NOMO-1 treated with DMSO at 0.1 percent for 48 hours (cell line): ENCODE results near the gene LRRFIP2.

Source experiments
- DNase-seq: peaks from one replicate; lab custom pipeline; 2025; ENCODE audit not compliant: unreplicated experiment; lab: John Stamatoyannopoulos, UW

LRRFIP2 gene

GRCh38 chr3:37118163-37118562 lies 56.2 kb downstream of the LRRFIP2 start:
- DNase-seq, result no peak

DNA sequence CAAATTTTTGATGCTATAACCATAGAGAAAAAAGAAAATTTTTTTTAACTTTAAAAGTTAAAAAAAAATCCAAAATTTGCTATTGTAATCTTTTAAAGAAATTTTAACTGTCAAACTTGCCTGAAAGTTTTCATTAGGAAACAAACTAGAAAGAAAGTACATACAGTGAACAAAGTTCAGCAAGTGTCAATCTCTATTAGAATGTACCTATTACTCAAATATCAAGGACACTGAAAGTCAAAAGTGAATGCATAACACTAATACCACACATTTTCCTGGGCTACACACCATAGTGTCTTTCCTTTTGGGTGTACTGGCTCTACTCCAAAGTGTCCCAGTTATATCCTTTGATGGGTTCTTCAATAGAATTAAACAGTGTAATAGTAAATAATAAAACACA lies 56.8 kb downstream of the LRRFIP2 start:
- no peak for DNase-seq

DNA sequence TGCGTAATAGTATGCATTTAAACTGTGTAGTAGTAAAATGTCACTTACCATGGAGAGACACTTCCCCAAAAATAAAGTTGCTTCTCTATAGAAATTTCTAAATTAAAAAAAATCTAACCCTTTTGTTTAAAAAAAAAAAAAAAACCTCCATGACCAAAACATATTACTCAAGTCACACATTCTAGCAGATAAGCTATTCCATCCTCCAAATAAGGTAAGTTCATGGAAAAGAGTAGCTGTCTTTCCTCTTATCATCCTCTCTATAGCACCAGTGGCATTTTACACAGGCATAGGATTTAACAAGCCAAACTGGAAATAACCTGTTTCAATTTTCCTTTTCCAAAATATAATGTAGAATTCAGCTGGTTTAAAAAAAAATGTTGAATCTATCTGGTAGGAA lies 57.4 kb downstream of the LRRFIP2 start:
- DNase-seq, result no peak

GRCh38 chr3:37115446-37115845 lies 58.9 kb downstream of the LRRFIP2 start:
- no peak for DNase-seq

GRCh38 chr3:37114251-37115145 lies 59.9 kb downstream of the LRRFIP2 start:
- no peak for DNase-seq

- DNase-seq, result no peak
Observed at GRCh38 chr3:37112987-37113386, 61.4 kb downstream of the LRRFIP2 start.

DNA sequence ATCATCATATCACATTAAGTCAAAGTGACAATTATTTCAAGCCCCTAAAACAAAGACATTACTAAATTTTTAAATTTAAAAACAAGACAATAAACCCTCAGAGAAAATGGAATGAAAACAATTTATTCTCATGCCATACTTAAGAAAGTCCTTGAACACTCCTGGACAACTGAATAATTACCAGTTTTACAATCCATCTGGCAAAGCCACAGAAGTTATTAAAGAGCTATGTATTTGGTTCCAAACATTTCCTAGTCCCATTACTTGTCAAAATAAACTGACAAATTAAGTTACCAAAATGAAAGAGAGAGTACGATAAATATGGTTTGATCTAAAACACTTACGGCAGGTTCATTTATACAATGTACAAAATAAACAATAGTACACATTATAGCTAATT lies 63.2 kb downstream of the LRRFIP2 start:
- no peak for DNase-seq

DNA sequence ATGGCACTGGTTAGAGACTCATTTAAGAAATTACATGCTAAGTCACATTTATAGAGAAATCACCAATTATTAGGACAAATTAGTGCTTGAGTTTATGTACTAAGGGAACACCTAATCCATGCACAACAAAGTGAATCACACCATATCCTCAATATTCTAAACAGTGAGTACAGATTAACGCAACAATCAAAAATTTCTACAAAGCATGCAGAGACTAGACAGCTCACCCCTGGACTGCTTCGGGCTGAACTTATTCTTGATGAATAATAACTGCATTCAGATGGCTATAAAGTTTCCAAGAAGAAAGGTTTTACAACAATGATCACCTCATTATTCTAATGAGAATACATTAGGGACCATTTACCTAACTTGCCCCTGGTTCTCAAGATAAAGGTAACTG lies 66.5 kb downstream of the LRRFIP2 start:
- no peak for DNase-seq

- DNase-seq, result no peak
Observed at GRCh38 chr3:37103103-37103808, 71.1 kb downstream of the LRRFIP2 start.

- no peak for DNase-seq
Observed at GRCh38 chr3:37100411-37100810, 74.0 kb downstream of the LRRFIP2 start.

DNA sequence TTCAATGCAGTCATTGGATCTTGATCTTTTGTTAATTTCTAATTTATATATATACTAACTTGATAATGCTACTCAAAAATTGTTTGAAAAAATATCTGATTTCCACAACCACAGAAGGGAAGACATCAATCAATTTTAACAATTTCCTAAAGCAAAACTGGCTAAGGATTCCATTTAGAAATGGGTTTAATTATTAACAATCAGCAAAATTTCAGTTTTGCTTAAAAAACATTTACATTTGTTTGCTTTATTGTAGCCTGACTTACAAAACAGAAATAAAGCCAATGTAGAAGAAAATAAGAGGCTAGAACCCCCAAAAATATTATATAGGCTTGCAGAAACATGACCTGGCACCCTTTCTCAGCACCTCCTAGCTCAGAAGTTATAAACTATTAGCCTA lies 74.9 kb downstream of the LRRFIP2 start:
- no peak for DNase-seq

- no peak for DNase-seq
Observed at GRCh38 chr3:37098884-37099283, 75.5 kb downstream of the LRRFIP2 start.

DNA sequence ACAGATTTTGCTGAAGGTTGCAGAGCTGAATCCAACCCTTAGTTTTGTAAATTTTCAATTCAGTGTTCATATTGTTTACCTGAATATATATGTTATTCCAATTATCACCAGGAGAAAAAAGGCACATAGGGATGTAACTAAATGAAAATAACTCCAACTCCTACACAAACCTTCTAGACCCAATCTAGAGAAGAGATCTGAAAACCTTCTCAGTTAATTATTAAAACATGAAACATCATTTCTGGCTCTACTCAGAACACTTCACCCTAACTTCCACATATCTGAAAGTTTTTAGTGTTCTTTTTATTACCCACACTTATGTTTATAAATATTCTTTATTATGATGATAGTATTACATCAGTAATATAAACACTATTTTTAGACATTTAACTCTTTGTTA lies 76.6 kb downstream of the LRRFIP2 start:
- no peak for DNase-seq

DNA sequence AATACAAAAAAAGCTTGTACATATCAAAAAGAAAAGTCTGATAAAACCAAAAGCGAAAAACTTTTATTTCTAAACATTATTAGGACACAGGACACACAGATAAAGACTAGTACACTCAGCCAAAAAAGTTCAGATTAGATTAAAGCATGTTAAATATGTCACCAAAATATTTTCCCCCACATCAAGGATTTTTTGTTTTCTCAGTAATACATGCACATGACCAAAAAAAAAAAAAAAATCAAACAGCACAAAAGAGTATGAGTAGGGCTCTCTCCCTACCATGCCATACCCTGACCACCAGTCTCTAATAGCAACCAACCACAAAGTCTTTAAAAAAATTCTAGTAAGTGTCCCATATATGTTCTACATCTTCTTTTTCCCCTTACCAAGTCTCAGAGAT lies 77.4 kb downstream of the LRRFIP2 start:
- DNase-seq, result no peak

GRCh38 chr3:37096288-37096687 lies 78.1 kb downstream of the LRRFIP2 start:
- DNase-seq, result no peak

- DNase-seq, result no peak
Observed at GRCh38 chr3:37094636-37095035, 79.7 kb downstream of the LRRFIP2 start.

GRCh38 chr3:37093481-37093880 lies 80.9 kb downstream of the LRRFIP2 start:
- DNase-seq, result no peak

DNA sequence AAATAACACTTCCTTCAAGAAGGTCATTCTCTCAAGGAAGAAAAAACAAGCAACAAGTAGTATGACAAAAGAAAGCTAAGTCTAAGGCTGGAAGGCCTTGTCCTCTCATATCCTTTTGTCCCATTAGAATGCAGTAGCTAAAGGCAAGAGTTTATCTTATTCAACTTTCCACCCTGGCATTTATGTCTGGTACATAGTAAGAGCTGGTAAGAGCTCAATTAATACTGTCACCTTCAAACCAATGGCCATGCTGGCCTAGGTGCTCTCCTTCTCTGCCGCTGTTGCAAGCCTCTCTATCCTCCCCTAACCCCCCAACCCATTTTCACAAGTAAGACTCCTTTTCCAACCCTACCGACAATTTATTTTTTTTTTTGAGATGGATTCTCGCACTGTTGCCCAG lies 81.9 kb downstream of the LRRFIP2 start:
- DNase-seq, result no peak

GRCh38 chr3:37087870-37088269 lies 86.5 kb downstream of the LRRFIP2 start:
- DNase-seq, result no peak

- DNase-seq, result no peak
Observed at GRCh38 chr3:37086918-37087317, 87.5 kb downstream of the LRRFIP2 start.

- no peak for DNase-seq
Observed at GRCh38 chr3:37082317-37082716, 92.1 kb downstream of the LRRFIP2 start.

DNA sequence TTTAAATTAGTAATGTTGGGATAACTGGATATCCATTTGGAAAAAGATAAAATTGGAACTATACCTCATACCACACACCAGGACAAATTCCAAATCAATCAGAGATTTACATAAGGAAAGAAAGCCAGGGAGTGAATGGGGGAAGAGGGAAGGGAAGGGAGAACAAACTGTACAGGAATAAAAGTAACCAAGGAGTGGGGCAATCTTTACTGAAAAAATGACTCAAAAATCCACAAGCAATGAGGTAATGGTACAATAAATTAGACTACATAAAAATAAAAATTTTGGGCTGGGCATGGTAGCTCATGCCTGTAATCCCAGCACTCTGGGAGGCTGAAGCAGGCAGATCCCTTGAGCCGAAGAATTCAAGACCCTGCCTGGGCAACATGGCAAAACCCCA lies 98.4 kb downstream of the LRRFIP2 start:
- DNase-seq, result no peak
